ENCODE measurements around the gene C1orf159.

C1orf159 gene

GRCh38 chr1:1033009-1033587 lies 82.8 kb downstream of the C1orf159 start:
- DNase-seq, result peak; percentile 97

DNA sequence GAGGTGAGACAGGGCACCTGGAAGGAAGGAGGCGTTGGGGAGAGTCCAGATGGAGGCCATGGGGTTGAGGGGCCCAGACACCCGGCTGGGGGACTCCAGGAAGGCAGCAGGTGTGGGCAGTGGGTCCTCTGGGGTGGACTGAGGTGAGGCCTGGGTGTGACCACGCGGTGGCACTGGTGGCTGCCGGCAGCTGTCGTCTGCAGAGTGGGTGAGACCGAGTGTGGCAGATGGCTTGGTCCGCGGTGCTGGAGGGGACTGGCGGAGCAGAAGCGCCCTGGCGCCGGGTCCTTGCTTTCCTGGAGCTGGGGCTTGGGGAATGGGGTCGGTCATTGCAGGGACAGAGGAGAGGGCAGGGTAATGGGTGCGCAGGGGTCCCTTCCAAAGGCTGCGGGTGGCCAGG lies 83.5 kb downstream of the C1orf159 start:
- peak; percentile 87 for DNase-seq
